GM18951 (cell line): ENCODE data around the gene HECA.
A peak's percentile ranks its signal among the peaks of the same experiment; 100 is the strongest.

Experiments used
- POLR2A ChIP-seq: IDR thresholded peaks from 4 replicates; pipeline ENCODE4 v1.6.1; 2011; ENCODE audit warnings: mild to moderate bottlenecking; ENCODE audit not compliant: insufficient read length, insufficient read depth; ENCODE audit errors: extremely low read depth
- in situ Hi-C: fragments of 300-500 bp; cut with MboI; formaldehyde crosslinking; loops from one replicate; pipeline ENCODE4 v1.12.0; 2022; ENCODE audit warnings: low sequenced_read_pairs, mixed read lengths, inconsistent platforms; ENCODE audit not compliant: unreplicated experiment

The HECA gene, protein sequence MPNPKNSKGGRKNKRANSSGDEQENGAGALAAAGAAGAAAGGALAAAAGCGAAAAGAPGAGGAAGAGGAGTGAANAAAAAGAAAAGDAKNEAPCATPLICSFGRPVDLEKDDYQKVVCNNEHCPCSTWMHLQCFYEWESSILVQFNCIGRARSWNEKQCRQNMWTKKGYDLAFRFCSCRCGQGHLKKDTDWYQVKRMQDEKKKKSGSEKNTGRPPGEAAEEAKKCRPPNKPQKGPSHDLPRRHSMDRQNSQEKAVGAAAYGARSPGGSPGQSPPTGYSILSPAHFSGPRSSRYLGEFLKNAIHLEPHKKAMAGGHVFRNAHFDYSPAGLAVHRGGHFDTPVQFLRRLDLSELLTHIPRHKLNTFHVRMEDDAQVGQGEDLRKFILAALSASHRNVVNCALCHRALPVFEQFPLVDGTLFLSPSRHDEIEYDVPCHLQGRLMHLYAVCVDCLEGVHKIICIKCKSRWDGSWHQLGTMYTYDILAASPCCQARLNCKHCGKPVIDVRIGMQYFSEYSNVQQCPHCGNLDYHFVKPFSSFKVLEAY

DNA sequence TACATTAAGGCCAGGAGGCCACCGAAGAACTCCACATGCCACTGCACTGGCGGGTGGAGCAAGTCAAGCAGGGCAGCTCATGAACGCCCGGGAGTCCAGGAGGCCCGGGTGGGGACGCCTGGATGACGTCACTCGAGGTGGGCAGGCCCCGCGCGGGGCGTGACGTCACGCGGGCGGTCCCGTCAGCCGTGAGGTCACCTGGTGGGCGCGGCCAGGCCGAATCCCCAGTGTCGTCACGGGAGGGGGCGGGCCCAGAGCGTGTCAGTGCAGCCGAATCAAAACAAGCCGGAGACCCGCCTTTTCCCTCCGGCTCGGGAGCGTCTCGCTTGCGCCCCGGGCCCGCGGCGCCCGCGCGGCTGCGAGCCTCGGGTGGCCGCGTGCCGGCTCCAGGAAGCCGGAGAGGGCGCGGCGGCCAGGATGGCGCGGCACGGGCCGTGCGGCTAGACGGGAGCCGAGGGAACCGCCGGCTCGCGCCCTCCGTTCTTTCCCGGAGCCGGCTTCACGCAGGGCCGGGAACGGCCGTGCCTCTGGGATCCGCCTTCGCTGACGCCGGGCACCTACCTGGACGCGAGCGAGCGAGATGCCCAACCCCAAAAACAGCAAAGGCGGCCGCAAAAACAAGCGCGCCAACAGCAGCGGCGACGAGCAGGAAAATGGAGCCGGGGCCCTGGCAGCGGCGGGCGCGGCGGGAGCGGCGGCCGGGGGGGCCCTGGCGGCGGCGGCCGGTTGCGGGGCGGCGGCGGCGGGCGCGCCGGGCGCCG, at the start of gene HECA:
TSS of gene HECA (plus strand) at position 264 of the 761 bp plus-strand sequence. CDS start at position 581, 317 bp downstream.
- in situ Hi-C loops: no loop called here
- TF ChIP-seq POLR2A: peak; percentile 43

DNA sequence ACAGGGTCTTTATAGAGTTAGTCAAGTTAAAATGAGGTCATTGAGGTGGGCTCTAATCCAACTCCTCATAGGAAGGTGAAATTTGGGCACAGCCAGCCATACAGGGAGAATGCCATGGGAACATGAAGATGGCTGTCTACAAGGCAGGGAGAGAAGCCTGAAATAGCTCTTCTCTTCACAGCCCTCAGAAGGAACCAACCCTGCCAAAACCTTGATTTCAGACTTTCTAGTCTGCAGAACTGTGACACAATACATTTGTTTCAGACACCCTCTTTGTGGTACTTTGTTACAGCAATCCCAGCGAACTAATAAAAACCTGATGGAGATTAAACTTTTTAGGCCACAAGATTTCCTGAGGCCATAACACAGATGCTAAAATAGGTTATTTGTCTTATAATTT, 43.1 kb upstream of the HECA start:
- no peak for TF ChIP-seq POLR2A
- in situ Hi-C loops: no loop called here

DNA sequence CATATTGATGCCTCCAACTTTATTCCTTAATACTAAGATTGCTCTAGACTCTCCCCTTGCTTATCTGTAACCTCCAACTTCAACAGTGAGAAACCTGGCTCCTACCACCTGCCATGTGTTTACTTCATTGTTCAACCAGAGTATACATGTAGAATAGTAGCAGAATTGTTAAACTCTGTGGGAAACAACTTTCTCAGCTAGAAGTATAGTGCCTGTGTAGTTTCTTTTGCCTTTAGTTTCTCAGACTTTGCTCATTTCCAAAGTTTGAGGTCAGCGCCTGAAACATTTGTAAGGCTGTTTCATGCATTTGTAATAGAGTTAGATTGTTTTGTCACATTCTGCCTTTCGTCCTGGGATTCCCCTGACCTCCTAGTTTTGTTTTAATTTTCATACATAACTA, 34.9 kb upstream of the HECA start:
- in situ Hi-C loops: loop anchor here (25.0 kb wide), 1 partner anchor 288 kb away; no protein-coding TSS in a partner anchor
- TF ChIP-seq POLR2A: no peak

DNA sequence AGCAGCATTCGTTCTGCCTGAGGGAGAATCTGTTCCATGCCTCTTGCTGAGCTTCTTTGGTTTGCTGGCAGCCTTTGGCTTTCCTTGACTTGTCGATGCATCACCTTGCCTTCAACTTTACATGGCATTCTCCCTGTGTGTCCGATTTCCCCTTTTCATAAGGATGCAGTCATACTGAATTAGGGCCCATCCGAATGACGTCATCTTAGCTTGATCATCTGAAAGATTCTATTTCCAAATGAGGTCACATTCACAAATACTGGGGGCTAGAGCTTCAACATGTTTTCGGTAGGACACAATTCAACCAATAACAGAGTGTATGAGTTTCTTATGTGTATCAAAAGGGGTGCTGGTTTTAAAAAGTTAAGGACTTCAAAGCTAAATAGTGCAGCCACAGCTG, 27.8 kb upstream of the HECA start:
- in situ Hi-C loops: loop anchor here (25.0 kb wide), 1 partner anchor 295 kb away; no protein-coding TSS in a partner anchor
- TF ChIP-seq POLR2A: no peak

DNA sequence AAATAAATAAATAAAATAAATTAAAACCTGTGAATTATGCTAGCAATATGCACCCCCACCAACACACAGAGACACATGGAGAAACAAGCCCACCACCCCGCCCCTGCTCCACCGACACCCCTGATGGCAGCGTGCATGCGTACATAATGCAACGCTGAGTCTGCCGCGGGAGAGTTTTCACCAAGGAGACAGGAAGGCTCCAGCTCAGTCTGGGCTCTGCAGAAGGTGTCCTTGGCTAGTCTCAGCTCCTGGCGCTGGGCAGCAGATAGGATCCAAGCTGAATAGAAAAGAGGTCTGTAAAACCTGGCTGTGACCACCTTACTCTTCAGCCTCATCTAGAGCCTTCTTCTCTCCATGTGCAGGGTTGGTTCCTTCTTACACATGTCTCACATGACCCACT, 26.5 kb upstream of the HECA start:
- TF ChIP-seq POLR2A: no peak
- in situ Hi-C loops: loop anchor here (25.0 kb wide), 1 partner anchor 296 kb away; no protein-coding TSS in a partner anchor

DNA sequence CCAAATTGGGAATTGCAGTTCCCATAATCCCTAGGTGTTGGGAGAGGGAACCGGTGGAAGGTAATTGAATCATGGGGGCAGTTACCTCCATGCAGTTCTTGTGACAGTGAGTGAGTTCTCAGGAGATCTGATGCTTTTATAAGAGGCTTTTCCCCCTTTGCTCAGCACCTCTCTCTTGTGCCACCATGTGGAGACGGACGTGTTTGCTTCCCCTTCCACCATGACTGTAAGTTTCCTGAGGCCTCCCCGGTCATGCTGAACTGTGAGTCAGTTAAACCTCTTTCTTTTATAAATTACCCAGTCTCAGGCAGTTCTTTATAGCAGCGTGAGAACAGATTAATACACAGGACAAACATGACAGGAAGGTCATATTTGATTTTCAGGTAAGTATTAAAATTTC, 25.3 kb upstream of the HECA start:
- in situ Hi-C loops: loop anchor here (25.0 kb wide), 1 partner anchor 297 kb away; no protein-coding TSS in a partner anchor
- no peak for TF ChIP-seq POLR2A

DNA sequence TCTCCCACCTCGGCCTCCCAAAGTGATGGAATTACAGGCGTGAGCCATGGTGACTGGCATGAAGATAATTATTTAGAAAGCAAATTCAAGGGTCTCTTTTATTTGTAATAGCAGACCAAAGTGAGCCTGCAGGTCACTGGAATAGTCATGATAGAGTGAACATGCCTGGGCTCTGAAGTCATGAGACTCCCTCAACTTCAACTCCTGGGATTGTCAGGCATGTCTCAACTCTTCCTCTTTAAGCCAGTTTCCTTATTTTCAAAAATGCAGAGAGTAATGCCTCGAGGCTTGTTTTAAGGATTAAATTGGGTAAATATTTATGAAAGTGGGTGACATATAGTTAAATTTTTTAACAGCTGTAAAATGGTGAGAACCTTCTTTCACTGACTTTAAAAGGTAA, 22.7 kb upstream of the HECA start:
- in situ Hi-C loops: loop anchor here (25.0 kb wide), 1 partner anchor 300 kb away; no protein-coding TSS in a partner anchor
- TF ChIP-seq POLR2A: no peak

DNA sequence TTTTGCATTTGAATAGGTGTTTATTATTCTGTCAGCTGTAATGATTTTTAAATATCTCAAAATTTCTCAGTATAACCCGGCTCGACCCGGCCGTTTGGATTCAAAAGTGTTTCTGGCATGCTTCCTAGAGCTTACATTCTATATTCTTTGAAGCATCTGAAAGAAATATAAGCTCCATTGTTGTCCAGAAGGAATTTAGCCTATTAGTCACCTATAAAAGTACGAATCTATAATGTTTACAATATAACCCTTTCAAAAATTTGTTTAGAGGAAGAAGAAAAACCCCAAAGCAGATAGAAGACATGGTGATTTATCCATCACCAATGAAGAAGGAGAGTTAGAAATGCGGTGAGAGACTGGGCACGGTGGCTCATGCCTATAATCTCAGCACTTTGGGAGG, 22.3 kb upstream of the HECA start:
- in situ Hi-C loops: loop anchor here (25.0 kb wide), 1 partner anchor 300 kb away; no protein-coding TSS in a partner anchor
- TF ChIP-seq POLR2A: no peak

DNA sequence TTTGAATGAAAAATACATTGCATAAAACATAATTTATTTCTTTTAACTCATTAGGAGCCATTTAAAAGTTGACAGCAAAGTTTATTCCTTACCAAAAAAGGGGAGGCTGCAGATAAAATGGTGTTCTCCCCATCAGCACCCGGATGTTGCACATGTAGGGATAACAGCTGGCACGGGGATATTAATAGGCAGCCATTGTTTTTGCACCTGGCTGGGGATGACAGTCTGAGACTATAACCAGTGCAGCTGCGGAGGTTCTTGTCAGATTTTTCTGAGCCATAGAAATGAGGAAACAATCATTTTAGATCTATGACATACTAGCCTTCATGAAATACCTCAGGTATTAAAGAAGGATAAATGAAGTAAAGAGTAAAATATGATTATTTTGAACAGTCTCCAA, 20.1 kb upstream of the HECA start:
- in situ Hi-C loops: loop anchor here (25.0 kb wide), 1 partner anchor 302 kb away; no protein-coding TSS in a partner anchor
- no peak for TF ChIP-seq POLR2A

DNA sequence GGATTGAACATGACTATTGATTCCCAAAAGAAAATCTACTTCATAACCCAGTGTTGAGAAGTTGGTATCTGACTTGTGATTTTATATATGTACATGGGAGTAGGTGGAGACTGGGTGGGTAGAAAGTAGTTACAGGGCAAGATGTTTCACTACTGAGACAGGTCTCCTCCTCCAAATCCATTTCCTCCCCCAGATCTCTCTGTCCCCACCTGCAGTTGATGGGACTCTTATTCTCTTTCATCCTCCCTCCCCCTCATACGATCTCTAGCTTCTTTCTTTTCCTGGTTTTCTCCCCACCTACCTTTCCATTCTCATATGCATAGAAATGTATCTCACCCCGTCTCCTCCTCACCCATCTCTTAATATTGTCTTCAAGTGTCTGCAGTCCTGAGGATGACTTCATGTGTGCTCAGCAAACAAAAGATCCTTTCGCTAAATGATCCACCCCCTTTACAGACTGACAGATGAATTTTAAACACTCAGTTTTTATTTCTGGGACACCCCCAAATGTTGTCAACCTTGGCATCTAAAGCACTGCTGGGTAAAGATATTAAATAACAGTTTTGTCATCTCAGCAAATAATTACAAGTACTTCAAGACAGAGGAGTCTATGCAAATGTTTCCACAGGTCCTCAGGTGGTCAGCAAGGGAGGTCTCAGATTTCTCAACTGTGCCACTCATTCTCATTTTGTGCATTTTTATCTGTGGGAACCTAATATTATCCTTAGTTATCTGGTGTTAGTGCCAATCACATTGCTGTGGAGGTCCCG, 18.7 kb upstream of the HECA start:
- TF ChIP-seq POLR2A: no peak
- in situ Hi-C loops: loop anchor here (25.0 kb wide), 1 partner anchor 304 kb away; no protein-coding TSS in a partner anchor

DNA sequence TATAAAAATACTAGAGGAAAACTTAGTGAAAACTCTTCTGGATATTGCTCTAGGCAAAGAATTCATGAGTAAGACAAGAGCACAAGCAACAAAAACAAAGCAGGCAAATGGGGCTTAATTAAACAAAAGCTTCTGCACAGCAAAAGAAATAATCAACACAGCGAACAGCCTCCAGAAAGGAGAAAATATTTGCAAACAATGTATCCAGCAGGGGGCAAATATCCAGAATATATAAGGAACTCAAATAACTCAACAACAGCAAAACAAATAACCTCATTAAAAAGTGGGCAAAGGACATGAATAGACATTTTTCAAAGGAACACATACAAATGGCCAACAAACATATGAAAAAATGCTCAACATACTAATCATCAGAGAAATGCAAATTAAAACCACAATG, 17.1 kb upstream of the HECA start:
- no peak for TF ChIP-seq POLR2A
- in situ Hi-C loops: loop anchor here (25.0 kb wide), 1 partner anchor 305 kb away; no protein-coding TSS in a partner anchor

DNA sequence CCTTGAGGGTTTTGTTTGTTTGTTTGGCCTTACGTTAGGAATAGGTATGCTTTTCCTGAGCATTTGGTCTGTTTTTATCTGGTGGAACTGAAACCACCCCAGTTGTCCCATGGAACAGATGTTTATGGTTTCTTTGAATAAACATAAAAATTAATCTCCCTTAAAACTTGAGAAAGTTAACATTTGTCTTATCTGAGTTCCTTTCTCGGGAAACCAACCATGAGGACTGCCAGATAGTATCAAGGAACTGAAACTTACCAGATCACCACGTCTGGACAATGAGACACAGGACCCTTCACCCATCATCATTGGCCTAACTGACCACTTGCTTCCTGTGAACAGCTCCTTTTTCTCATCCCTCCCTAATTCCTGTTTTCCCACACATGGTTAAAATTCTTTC, 15.3 kb upstream of the HECA start:
- in situ Hi-C loops: loop anchor here (25.0 kb wide), 1 partner anchor 307 kb away; no protein-coding TSS in a partner anchor

DNA sequence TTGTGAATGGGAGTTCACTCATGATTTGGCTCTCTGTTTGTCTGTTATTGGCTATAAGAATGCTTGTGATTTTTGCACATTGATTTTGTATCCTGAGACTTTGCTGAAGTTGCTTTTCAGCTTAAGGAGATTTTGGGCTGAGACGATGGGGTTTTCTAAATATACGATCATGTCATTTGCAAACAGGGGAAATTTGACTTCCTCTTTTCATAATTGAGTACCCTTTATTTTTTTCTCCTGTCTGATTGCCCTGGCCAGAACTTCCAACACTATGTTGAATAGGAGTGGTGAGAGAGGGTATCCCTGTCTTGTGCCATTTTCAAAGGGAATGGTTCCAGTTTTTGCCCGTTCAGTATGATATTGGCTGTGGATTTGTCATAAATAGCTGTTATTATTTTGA, 12.1 kb upstream of the HECA start:
- in situ Hi-C loops: loop anchor here (10.0 to 25.0 kb wide), 2 partner anchors 242 to 311 kb away; no protein-coding TSS in a partner anchor

More for the DNA sequence above, 15.3 kb upstream of the HECA start:
- no peak for TF ChIP-seq POLR2A
